GM12874 (cell line): ENCODE data around the gene DPP10.

ENCODE experiments used
- TF ChIP-seq, protein P1 (sequence below): IDR thresholded peaks from 2 replicates; pipeline ENCODE4 v1.5.1; 2011; ENCODE audit warnings: low read depth, mild to moderate bottlenecking, control low read depth, low read length, moderate library complexity; ENCODE audit not compliant: insufficient read depth

Gene DPP10

DNA sequence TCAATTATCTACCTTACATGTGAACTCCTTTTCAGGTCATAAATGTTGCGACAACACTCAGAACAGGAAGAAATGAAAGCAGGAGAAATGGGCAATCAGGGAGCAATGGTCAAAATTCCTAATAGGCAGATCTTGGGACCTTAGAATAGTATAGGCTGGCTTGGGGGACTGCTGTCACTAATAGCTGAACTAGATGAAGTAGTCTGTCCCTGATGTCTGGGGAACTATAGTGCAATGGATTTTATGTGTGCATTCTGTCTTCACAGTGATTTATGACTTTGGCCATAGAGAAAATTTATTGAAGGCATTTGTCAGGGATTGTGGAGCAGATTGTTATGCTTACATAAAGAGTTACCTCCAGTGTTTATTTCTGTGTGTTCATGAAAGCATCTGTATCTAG lies 6.1 kb upstream of the DPP10 start:
- TF ChIP-seq, protein P1, sequence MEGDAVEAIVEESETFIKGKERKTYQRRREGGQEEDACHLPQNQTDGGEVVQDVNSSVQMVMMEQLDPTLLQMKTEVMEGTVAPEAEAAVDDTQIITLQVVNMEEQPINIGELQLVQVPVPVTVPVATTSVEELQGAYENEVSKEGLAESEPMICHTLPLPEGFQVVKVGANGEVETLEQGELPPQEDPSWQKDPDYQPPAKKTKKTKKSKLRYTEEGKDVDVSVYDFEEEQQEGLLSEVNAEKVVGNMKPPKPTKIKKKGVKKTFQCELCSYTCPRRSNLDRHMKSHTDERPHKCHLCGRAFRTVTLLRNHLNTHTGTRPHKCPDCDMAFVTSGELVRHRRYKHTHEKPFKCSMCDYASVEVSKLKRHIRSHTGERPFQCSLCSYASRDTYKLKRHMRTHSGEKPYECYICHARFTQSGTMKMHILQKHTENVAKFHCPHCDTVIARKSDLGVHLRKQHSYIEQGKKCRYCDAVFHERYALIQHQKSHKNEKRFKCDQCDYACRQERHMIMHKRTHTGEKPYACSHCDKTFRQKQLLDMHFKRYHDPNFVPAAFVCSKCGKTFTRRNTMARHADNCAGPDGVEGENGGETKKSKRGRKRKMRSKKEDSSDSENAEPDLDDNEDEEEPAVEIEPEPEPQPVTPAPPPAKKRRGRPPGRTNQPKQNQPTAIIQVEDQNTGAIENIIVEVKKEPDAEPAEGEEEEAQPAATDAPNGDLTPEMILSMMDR = no peak

DNA sequence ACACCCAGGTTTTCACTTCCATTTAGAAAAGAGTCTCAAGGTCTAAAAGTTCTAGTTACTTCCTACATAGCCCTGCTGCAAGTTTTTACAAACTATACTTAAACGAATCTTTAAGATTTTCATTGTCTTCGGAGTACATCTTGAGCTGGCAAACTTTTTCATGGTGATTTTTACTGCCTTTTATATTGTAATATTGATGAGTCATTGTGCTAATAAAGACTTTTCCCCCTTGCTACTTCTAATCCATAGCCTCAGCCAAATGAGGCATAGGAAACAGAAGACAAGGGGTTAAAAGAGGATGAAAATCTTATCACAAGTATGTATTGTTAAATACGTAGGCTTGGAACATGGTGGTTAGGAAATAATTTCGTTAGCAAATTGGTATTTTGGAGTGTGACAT lies 4.1 kb downstream of the DPP10 start:
- TF ChIP-seq, protein P1 = no peak

DNA sequence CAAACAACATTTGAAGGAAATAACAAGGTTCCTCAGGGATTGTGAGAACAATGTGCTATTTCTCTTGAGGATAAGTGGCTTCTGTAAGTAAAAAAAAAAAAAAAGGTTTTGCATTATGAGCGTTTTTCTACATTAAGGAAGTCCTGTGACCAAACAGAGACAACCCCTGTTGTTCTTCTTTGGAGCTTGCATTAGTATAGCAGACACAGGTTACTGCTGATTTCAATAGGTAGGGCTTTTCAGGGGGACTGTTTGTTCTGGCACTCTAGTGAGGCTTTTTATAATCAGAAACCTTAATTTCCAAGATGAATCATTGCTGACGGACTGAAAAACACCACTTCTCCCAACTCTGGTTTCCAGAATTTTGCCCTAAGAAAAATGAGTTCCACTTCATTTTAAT lies 8.2 kb downstream of the DPP10 start:
- TF ChIP-seq, protein P1 = no peak

DNA sequence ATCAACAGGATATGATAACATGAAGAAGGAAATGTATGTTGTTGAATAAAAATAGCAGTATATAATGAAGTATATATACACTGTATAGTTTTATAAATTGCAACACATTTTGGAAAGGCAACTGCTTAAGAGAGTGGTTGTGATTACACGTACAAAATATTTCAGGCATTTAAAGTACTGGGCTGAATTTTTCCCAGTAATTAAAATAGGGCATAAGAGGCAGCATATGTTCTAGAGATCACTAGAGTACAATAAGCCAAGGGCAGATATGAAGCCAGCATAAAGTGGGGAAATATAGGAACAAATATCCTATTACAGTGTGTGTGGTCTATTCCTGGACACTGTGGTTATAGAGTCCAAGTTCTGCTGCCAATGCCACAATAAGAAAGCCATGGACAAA lies 14.1 kb downstream of the DPP10 start:
- TF ChIP-seq, protein P1 = no peak

DNA sequence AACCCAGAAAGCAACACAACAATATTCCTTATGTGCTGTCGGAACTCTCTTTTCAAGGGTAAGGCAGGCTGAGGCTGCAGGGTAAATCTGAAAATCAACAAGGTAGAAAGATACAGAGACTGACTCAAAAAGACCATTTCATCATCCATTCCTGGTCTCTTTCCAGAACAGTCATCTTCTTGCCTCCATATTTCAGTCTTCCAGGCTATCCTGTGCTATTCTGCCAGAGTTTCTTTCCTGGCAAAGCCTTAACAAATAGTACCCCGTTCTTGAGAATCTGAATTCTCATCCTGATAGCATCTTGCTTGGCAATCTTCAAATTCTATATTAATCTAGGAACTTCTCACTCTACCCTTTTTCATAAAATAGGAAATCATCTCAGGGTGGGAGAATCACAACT lies 15.5 kb downstream of the DPP10 start:
- TF ChIP-seq, protein P1 = no peak

DNA sequence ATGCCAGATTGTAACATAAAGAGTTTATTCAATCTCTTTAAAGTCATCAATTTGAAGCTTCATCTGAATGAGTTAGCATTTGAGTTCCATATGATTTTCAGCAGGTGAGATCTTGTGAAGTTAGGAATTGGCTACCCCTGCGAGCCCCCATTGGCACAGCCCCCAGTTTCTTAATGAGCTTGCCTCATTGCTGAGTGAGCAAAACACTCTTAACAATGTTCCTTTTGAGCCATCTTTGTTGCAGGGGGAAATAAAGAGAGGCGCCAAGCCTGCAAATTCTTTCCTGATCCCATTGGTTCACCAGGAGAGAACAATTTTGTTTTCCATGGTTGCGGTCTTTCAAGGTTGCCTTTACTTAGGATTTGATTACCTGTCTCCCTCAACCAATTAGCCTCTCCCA lies 18.7 kb downstream of the DPP10 start:
- TF ChIP-seq, protein P1 = no peak

DNA sequence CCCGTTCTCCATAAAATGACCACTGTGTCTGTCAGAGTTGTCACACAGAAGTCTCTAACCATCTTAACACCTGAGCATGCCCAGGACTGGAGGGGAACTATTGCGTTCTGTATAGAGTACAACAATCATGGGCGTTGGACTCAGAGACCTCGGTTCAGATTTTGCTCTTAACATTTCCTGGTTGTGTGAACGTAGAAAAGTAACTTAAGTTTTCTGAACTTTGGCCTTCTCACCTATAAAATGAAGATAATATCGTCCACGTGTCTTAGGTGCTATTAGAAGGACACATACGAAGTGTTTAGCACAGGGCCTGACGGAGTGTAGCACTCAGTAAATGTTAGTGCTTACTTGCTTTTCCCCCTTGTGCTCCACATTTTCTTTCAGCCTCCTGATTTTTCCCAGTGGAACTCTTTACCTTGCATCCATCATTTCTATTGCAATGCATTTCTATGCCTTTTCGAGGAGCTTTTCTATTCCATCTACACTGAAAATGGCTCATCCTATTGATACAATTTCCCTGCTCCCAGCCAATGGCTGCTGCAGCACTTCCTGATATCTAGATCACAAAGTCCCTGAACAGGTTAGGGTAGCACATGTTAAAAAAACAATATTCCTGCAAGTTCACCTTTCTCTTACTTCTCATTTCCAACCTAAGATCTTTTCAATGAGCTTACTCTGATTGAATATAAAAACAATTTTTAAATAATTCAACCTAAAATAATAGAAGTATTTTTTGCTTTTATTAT lies 22.7 kb downstream of the DPP10 start:
- TF ChIP-seq, protein P1 = no peak
